Activated T-cell treated with anti-CD3 and anti-CD28 coated beads for 24 hours (primary cell): Measurements from ENCODE around the gene DHPS.
"Not testable (repeated sequence)": the region's sequence is repeated elsewhere in the genome, so short reads cannot be mapped to it uniquely, and the experiment has no call there.

Source experiments
- DNase-seq: peaks from one replicate; pipeline ENCODE4 v3.0.0-alpha.2; 2020; ENCODE audit warnings: low read depth

The DHPS gene

DNA sequence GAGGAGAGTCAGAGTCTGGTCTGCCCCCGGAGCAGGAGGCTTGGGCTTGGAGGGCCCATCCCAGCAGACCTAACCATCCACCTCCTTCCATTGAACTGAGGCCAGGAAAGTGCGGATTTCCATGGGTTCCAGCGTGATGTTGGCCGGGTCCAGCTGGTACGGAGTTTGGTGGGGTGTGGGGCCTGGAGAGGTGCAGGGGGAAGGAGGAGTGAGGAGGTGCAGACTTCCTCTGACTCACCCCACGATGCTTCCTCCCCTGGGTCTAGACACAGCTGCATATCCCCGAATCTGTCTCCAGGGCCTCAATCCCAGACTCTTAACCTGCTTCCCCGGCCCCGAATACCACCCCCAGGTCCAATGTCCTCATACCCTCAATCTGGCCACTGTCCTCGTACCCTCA, 35.1 kb downstream of the DHPS start:
- no peak for DNase-seq

DNA sequence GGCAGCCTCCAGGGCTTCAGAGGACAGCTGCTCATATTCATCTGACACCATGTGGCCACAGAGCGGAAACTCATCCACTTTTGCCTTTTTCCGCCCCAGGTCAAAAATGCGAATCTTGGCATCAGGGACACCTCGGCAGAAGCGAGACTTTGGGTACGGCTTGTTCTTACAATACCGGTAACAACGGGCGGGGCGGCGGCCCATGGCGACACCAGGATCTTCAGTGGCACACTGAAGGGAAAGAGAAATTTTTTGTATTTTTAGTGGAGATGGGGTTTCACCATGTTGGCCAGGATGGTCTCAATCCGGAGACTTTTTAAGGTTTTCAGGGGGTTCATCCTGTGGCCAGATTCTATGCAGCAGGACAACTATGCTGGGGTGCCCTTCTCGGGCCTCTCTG, 38.0 kb downstream of the DHPS start:
- not testable (repeated sequence) for DNase-seq

DNA sequence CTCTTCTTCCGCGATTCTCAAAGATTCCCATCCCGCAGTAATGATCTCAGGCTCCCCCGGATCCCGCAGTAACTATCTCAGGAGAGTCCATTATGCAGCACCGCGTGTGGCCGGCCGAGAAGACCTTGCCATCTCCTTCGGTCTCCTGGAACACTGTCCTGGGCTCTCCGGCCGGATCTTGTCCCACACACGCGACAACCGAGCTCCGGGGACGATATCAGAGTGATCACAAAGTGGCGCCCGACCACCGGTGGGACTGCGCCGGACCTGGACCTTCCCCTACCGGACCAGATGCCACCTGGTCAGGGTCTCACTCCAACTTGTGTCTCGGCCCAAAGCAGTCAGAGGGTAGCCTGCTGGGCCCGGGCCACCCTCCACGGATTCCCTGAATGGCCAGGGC, 39.2 kb downstream of the DHPS start:
- DNase-seq = no peak

DNA sequence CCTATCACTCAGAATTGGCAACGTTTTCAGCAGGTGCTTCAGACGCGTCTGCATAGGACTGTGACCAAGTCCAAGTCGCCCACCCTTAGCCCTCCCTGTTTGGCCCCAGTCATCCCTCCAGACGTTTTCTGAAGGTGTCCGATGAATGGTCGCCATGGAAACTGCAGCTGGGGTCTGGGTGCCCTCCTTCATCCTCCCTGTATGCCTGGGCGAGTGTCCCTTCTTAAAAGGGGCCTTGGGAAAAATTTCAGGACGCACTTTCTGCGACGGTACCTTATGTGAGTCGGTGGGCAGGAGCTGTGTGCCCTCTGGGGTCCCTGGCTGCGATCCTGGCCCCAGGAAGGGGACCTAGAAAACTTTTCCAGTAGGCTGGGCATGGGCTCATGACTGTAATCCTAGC, 40.2 kb downstream of the DHPS start:
- DNase-seq = no peak

DNA sequence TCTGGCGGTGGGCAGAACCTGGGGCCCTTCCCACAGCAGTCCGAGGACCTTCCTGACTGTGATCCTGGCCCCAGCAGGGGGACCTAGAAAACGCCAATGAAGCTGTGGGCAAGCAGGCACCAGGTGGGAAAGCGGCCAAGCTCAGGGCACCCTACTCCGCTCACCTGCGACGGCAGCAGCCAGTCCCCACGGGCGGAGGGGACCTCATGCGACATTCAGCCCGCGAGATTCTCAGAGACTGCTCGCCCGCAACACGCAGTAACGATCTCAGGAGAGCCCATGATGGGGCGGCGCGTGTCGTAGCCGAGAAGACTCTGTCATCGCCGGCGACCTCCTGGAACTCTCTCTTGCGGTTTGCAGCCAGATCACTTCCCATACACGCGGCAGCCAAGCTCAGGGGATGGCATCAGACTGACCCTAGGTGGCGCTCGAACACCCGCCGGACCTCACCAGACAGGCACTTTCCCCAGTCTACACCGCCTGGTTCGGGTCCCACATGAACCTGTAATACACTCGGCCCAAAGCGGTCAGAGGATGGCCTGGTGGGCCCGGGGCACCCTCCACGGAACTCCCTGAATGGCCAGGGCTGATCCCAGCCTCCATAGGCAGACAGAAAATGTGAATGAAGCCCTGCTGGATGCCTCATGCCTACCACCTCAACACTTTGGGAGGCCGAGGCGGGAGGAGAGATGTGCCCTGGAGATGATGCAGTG, 41.6 kb downstream of the DHPS start:
- peak; percentile 84 for DNase-seq

DNA sequence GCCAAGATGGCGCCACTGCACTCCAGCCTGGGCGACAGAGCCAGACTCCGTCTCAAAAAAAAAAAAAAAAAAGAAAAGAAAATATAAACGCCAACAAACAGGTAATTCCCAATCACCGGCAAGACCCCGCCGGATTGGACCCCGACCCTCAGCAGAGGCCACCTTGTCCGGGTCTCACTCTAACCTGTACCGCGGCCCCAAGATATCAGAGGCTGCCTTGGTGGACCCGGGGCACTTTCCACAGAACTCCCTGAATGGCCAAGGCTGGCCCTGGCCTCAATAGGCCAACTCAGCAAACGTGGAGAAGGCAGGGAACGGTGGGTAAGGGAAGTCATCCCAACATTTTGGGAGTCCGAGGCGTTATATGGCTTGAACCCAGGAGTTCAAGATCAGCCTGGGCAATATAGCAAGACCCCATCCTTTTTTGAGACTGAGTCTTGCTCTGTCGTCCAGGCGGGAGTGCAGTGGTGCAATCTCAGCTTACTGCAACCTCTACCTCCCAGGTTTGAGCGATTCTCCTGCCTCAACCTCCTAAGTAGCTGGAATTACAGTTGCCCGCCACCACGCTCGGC, 43.0 kb downstream of the DHPS start:
- DNase-seq = no peak

DNA sequence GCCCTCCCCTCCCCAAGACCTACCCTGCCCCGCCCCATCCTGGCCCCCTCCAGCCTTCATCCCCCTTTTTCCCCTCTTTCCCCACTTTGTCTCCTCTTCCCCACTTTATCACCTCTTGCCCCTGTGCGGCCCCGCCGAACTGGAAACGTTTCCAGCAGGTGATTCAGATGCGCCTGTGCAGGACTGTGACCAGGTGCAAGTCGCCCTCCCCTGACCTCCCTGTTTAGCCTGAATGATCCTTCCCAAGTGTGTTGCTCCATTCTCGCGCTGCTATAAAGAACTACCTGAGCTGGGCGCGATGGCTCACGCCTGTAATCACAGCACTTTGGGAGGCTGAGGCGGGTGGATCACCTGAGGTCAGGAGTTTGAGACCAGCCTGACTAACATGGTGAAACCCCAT, 45.0 kb downstream of the DHPS start:
- no peak for DNase-seq

DNA sequence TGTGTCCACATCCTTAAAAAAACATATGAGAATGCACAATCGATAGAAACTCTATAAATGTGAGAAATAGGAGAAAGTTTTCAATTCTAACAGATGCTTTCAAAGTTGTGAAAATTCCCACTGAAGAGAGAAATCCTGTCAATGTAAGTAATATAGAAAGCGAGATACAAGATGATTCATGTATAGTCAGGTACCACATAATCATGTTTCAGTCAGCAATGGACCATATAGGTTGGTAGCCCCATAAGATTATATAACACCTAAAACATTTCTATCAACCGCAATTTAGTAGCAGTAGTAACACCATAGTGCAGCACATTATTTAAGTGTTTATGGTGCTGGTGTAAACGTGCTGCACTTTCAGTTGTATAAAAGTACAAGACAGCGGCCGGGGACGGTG, 52.5 kb downstream of the DHPS start:
- no peak for DNase-seq

DNA sequence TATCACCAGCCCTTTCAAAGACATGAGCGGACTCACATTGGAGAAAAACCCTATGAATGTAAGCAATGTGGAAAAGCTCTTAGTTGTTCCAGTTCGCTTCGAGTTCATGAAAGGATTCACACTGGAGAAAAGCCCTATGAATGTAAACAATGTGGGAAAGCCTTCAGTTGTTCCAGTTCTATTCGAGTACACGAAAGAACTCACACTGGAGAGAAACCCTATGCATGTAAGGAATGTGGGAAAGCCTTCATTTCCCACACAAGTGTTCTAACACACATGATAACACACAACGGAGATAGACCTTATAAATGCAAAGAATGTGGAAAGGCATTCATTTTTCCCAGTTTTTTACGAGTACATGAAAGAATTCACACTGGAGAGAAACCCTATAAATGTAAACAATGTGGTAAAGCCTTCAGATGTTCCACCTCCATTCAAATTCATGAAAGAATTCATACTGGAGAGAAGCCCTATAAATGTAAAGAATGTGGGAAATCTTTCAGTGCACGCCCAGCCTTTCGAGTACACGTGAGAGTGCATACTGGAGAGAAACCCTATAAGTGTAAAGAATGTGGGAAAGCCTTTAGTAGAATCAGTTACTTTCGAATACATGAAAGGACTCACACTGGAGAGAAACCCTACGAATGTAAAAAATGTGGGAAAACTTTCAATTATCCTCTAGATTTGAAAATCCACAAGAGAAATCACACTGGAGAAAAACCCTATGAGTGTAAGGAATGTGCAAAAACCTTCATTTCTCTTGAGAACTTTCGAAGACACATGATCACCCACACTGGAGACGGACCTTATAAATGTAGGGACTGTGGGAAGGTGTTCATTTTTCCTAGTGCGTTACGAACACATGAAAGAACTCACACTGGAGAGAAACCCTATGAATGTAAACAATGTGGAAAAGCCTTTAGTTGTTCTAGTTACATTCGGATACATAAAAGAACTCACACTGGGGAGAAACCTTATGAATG, 53.3 kb downstream of the DHPS start:
- no peak for DNase-seq

DNA sequence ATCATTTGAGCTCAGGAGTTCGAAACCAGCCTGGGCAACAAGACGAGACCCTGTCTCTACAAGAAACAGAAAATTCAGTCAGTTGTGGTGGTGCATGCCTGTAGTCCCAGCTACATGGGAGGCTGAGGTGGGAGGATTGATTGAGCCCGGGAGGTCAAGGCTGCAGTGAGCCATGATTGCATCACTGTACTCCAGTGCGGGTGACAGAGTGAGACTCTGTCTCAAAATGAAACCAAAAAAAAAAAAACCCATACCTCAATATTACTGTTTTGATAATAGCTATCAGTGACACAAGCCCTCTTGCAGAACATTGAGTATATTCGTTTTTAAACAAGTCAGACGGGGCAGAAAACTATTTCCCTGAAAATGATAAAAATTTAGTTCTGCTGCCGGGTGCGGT, 54.7 kb downstream of the DHPS start:
- DNase-seq = no peak
